Vagina (tissue), 2 donors: Measurements from ENCODE around the gene C1orf105.

Experiments used
- CTCF ChIP-seq, 3 experiments: fragments of 450-650 bp in 2 of 3; fragments of 200-600 bp in 1 of 3; sonication (generic) in 1 of 3; IDR thresholded peaks; one replicate each; pipeline ENCODE4 v1.5.1; 2017 to 2019; ENCODE audit warnings: antibody characterized with exemption in 3 of 3, mild to moderate bottlenecking in 2 of 3, moderate library complexity in 2 of 3
- POLR2AphosphoS5 ChIP-seq, 2 donors: sonication (generic); formaldehyde crosslinking; IDR thresholded peaks; one replicate each; pipeline ENCODE4 v1.9.0; 2017; ENCODE audit warnings: antibody characterized with exemption in 2 of 2, mild to moderate bottlenecking in 2 of 2, low read depth in 1 of 2; ENCODE audit not compliant: insufficient read depth in 1 of 2

GRCh38 chr1:172489847-172490246 lies 69.4 kb downstream of the C1orf105 start:
- TF ChIP-seq POLR2AphosphoS5 (IDR thresholded peaks at IDR 0.05; ENCODE audit: insufficient read depth in 1 of 2, low read depth in 1 of 2) (no peak), CTCF (IDR thresholded peaks at IDR 0.05) (no peak)
